K562 (cell line): ENCODE measurements around the gene MFSD12.

Experiments used
- EP300 ChIP-seq: IDR thresholded peaks from 2 replicates; pipeline ENCODE4 v1.6.1; 2012; ENCODE audit warnings: low read length, improper control_type of control experiment
- RAD21 ChIP-seq, 2 experiments: fragments of 250-450 bp in 1 of 2; fragments of 450-650 bp in 1 of 2; sonication (Bioruptor Pico) in 1 of 2; formaldehyde crosslinking in 1 of 2; IDR thresholded peaks in 1 of 2; conservative IDR thresholded peaks in 1 of 2; 2 replicates each; pipeline versions ENCODE4 v1.4.0 to v1.8.0; 2020 to 2022; ENCODE audit warnings: mild to moderate bottlenecking in 2 of 2, moderate library complexity in 1 of 2
- TGIF2 ChIP-seq: sonication (generic); formaldehyde crosslinking; IDR thresholded peaks from 2 replicates; pipeline ENCODE4 v1.8.1; 2022; ENCODE audit warnings: mild to moderate bottlenecking, missing genetic modification reagents, moderate library complexity
- TF ChIP-seq, protein P1 (sequence below), 3 experiments: IDR thresholded peaks in 2 of 3; conservative IDR thresholded peaks in 1 of 3; 2 replicates each; pipeline ENCODE4 v1.5.1; 2011 to 2012; ENCODE audit warnings: low read length in 3 of 3, mild to moderate bottlenecking in 3 of 3, control low read depth in 2 of 3, improper control_type of control experiment in 1 of 3, inconsistent platforms in 1 of 3, low read depth in 1 of 3, mixed read lengths in 1 of 3, moderate library complexity in 1 of 3; ENCODE audit not compliant: insufficient read depth in 2 of 3

GRCh38 chr19:3512562-3513228 lies 44.7 kb downstream of the MFSD12 start:
- TF ChIP-seq RAD21 (CRISPR knock-in tag; conservative IDR thresholded peaks at IDR 0.05 in 1 of 2, IDR thresholded peaks at IDR 0.05 in 1 of 2) = no peak
- TF ChIP-seq, protein P1, sequence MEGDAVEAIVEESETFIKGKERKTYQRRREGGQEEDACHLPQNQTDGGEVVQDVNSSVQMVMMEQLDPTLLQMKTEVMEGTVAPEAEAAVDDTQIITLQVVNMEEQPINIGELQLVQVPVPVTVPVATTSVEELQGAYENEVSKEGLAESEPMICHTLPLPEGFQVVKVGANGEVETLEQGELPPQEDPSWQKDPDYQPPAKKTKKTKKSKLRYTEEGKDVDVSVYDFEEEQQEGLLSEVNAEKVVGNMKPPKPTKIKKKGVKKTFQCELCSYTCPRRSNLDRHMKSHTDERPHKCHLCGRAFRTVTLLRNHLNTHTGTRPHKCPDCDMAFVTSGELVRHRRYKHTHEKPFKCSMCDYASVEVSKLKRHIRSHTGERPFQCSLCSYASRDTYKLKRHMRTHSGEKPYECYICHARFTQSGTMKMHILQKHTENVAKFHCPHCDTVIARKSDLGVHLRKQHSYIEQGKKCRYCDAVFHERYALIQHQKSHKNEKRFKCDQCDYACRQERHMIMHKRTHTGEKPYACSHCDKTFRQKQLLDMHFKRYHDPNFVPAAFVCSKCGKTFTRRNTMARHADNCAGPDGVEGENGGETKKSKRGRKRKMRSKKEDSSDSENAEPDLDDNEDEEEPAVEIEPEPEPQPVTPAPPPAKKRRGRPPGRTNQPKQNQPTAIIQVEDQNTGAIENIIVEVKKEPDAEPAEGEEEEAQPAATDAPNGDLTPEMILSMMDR (IDR thresholded peaks at IDR 0.05 in 2 of 3, conservative IDR thresholded peaks at IDR 0.05 in 1 of 3; ENCODE audit: insufficient read depth in 2 of 3, low read depth in 1 of 3, low read length in 3 of 3) = no peak
- TF ChIP-seq EP300 = no peak
- no peak for TF ChIP-seq TGIF2
